Measurements from ENCODE around the gene TRMT44. TPM values are rescaled to one million over a fixed set of nuclear protein-coding genes. Genes with fewer than 3 reads are reported as not detected.
A peak's percentile ranks its signal among the peaks of the same experiment; 100 is the strongest.

TRMT44 gene
- total RNA-seq, 1 experiment from 2014 or later, result 17.4 TPM

- H3K4me3 ChIP-seq, result no peak overlapping the region
- peaks cover 47% of the 10 kb centered on the region for H3K4me1 ChIP-seq (replicated peaks; ENCODE audit: insufficient read depth)
- no peak overlapping the region for H2AFZ ChIP-seq
- no peaks in the 10 kb centered on the region for H3K27me3 ChIP-seq (ENCODE audit: insufficient read depth, low read depth)
- no peaks in the 10 kb centered on the region for H3K9me2 ChIP-seq (ENCODE audit: insufficient read depth)
- no peaks in the 10 kb centered on the region for H3K9me3 ChIP-seq (ENCODE audit: insufficient read depth, low read depth)
- CTCF ChIA-PET, result no interaction called here
- no peaks in the 10 kb centered on the region for H3K36me3 ChIP-seq (ENCODE audit: low read depth)
- no TSS peak for BruUV-seq (replicated peaks)
- peaks cover 5% of the 10 kb centered on the region; the same call in 1 of the 2 replicates for H3F3A ChIP-seq (ENCODE audit: insufficient read depth, low read depth)
- intact Hi-C loops (cut with micrococcal nuclease; ENCODE audit: unreplicated experiment), result loop anchor here (2.0 kb wide), 1 partner anchor 18 kb away; the partner anchor contains the start of genes ACOX3 and TRMT44
- no peaks in the 10 kb centered on the region for H4K20me1 ChIP-seq (ENCODE audit: insufficient read depth)
- peak in 1 of 2 experiments; percentile 22 for DNase-seq
- no peak for TF ChIP-seq EZH2 (IDR thresholded peaks at IDR 0.05; ENCODE audit: low read depth)
- TF ChIP-seq CTCF (conservative IDR thresholded peaks at IDR 0.05), result no peak
- H3K4me2 ChIP-seq, result peak overlapping the region; percentile 67
- 0 out of 2 replicates have a peak, but pooled peaks cover 1% of the 10 kb centered on the region for H3K79me2 ChIP-seq (ENCODE audit: low read depth)
- POLR2A ChIA-PET (ENCODE audit: unreplicated experiment), result no interaction called here
- H3K27ac ChIP-seq, result peak overlapping the region; percentile 34
Measured at GRCh38 chr4:8422786-8423185, 17.8 kb upstream of the TRMT44 start.

- DNase-seq, result no peak
Measured at GRCh38 chr4:8427262-8427661, 13.3 kb upstream of the TRMT44 start.

GRCh38 chr4:8427761-8428287, 12.8 kb upstream of the TRMT44 start:
- H3K9me3 ChIP-seq (ENCODE audit: insufficient read depth, low read depth), result no peaks in the 10 kb centered on the region
- H3K4me2 ChIP-seq, result peak overlapping the region; percentile 97
- peak overlapping the region; percentile 69 for H3K4me3 ChIP-seq
- H2AFZ ChIP-seq, result peak overlapping the region; percentile 86
- intact Hi-C loops (cut with micrococcal nuclease; ENCODE audit: unreplicated experiment), result loop anchor here (5.0 kb wide), 1 partner anchor 109 kb away; no protein-coding TSS in a partner anchor
- no peaks in the 10 kb centered on the region for H3K36me3 ChIP-seq (ENCODE audit: low read depth)
- POLR2A ChIA-PET (ENCODE audit: unreplicated experiment), result interaction anchor here (0.6 to 0.7 kb wide), 2 partner anchors 17 to 427 kb away, joined by 3 to 5 read pairs; no protein-coding TSS in a partner anchor
- H3K27me3 ChIP-seq (ENCODE audit: insufficient read depth, low read depth), result no peaks in the 10 kb centered on the region
- CTCF ChIA-PET, result no interaction called here
- H3K4me1 ChIP-seq (replicated peaks; ENCODE audit: insufficient read depth), result peaks cover 13% of the 10 kb centered on the region
- H3F3A ChIP-seq (ENCODE audit: insufficient read depth, low read depth), result no peaks in the 10 kb centered on the region; the same call in 1 of the 2 replicates
- TF ChIP-seq CTCF (conservative IDR thresholded peaks at IDR 0.05) (no peak), EZH2 (IDR thresholded peaks at IDR 0.05; ENCODE audit: low read depth) (no peak)
- BruUV-seq (replicated peaks), result no TSS peak
- no peaks in the 10 kb centered on the region for H3K9me2 ChIP-seq (ENCODE audit: insufficient read depth)
- peak in 1 of 2 experiments; percentile 28 for DNase-seq
- H3K27ac ChIP-seq, result no peak overlapping the region
- no peaks in the 10 kb centered on the region for H3K79me2 ChIP-seq (ENCODE audit: low read depth)
- no peaks in the 10 kb centered on the region for H4K20me1 ChIP-seq (ENCODE audit: insufficient read depth)

More at GRCh38 chr4:8427262-8427661, 13.3 kb upstream of the TRMT44 start:
- Histone ChIP-seq H3K9me3 (ENCODE audit: insufficient read depth, low read depth) (no peaks in the 10 kb centered on the region), H3K27me3 (ENCODE audit: insufficient read depth, low read depth) (no peaks in the 10 kb centered on the region), H3K4me1 (replicated peaks; ENCODE audit: insufficient read depth) (peaks cover 19% of the 10 kb centered on the region), H3K36me3 (ENCODE audit: low read depth) (no peaks in the 10 kb centered on the region), H3K4me3 (peak overlapping the region; percentile 69; the same call in 1 of the 2 replicates), H2AFZ (no peak overlapping the region), H3K9me2 (ENCODE audit: insufficient read depth) (no peaks in the 10 kb centered on the region), H4K20me1 (ENCODE audit: insufficient read depth) (no peaks in the 10 kb centered on the region), H3K79me2 (ENCODE audit: low read depth) (no peaks in the 10 kb centered on the region), H3K27ac (no peak overlapping the region), H3K4me2 (peak overlapping the region; percentile 97), H3F3A (ENCODE audit: insufficient read depth, low read depth) (no peaks in the 10 kb centered on the region; the same call in 1 of the 2 replicates)
- ChIA-PET POLR2A (ENCODE audit: unreplicated experiment) (no interaction called here), CTCF (no interaction called here)
- TF ChIP-seq EZH2 (IDR thresholded peaks at IDR 0.05; ENCODE audit: low read depth) (no peak), CTCF (conservative IDR thresholded peaks at IDR 0.05) (no peak)
- intact Hi-C loops (cut with micrococcal nuclease; ENCODE audit: unreplicated experiment), result loop anchor here (5.0 kb wide), 1 partner anchor 110 kb away; no protein-coding TSS in a partner anchor
- BruUV-seq (replicated peaks), result TSS peak; percentile 36

Data from PC-9 (cell line).